ENCODE measurements around the gene OTOGL.
"Not testable (repeated sequence)": the region's sequence is repeated elsewhere in the genome, so short reads cannot be mapped to it uniquely, and the experiment has no call there.

OTOGL gene

GRCh38 chr12:80099259-80099658 is at the start of gene OTOGL:
OTOGL (plus strand) TSS chr12:80099537; CDS start chr12:80209432, 109,895 bp downstream.
- no peak for DNase-seq

- DNase-seq, result no peak
Measured at GRCh38 chr12:80050236-80050635, 49.1 kb upstream of the OTOGL start.

GRCh38 chr12:80053051-80053790 is 46.1 kb upstream of the OTOGL start:
- no peak for DNase-seq

GRCh38 chr12:80056232-80056631 is 43.1 kb upstream of the OTOGL start:
- no peak for DNase-seq

GRCh38 chr12:80056845-80057244 is 42.5 kb upstream of the OTOGL start:
- no peak for DNase-seq

GRCh38 chr12:80058586-80058985 is 40.8 kb upstream of the OTOGL start:
- DNase-seq, result no peak

- DNase-seq, result no peak
Measured at GRCh38 chr12:80059102-80059501, 40.2 kb upstream of the OTOGL start.

GRCh38 chr12:80059875-80060274 is 39.5 kb upstream of the OTOGL start:
- DNase-seq, result no peak

GRCh38 chr12:80064269-80064668 is 35.1 kb upstream of the OTOGL start:
- no peak for DNase-seq

- DNase-seq, result no peak
Measured at GRCh38 chr12:80064951-80065350, 34.4 kb upstream of the OTOGL start.

GRCh38 chr12:80068173-80068572 is 31.2 kb upstream of the OTOGL start:
- DNase-seq, result peak; percentile 72

GRCh38 chr12:80083892-80084614 is 15.3 kb upstream of the OTOGL start:
- not testable (repeated sequence) for DNase-seq

- DNase-seq, result no peak
Measured at GRCh38 chr12:80086025-80086424, 13.3 kb upstream of the OTOGL start.

GRCh38 chr12:80087486-80088213 is 11.7 kb upstream of the OTOGL start:
- DNase-seq, result no peak

- DNase-seq, result no peak
Measured at GRCh38 chr12:80100591-80100990, 1.3 kb downstream of the OTOGL start.

GRCh38 chr12:80101126-80101525 is 1.8 kb downstream of the OTOGL start:
- no peak for DNase-seq

- DNase-seq, result no peak
Measured at GRCh38 chr12:80107221-80107620, 7.9 kb downstream of the OTOGL start.

GRCh38 chr12:80116735-80117134 is 17.4 kb downstream of the OTOGL start:
- no peak for DNase-seq

GRCh38 chr12:80118565-80119324 is 19.4 kb downstream of the OTOGL start:
- DNase-seq, result no peak

GRCh38 chr12:80120994-80121393 is 21.7 kb downstream of the OTOGL start:
- no peak for DNase-seq

- DNase-seq, result no peak
Measured at GRCh38 chr12:80121661-80122060, 22.3 kb downstream of the OTOGL start.

- DNase-seq, result no peak
Measured at GRCh38 chr12:80129895-80130530, 30.7 kb downstream of the OTOGL start.
